ENCODE results near the gene KIAA2012. TPM values are rescaled to one million over a fixed set of nuclear protein-coding genes. Genes with fewer than 3 reads are reported as not detected.

Gene KIAA2012
- total and polyA plus RNA-seq, 2 of the 8 experiments (the other 6 are each of a cell fraction or from before 2014, with no cell fraction given) = not detected

DNA sequence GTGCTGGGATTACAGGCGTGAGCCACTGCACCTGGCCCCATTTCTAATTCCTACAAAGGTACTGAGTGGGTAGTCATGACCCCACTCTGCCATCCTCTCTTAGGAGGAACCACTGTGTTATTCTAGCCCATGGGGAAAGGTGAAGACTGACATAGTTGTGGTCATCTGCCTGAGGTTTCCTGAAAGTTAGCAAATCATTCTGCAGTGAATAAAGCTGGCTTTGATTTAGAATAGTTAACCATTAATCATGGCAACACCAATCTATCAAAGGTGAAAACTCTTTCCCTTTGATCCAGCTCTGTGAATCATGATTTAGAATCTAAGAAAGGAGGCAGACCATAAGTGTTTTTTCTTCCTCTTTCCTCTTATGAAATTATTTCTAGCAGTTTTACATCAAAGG lies 114.5 kb downstream of the KIAA2012 start (continued):
- TF ChIP-seq, protein P1, sequence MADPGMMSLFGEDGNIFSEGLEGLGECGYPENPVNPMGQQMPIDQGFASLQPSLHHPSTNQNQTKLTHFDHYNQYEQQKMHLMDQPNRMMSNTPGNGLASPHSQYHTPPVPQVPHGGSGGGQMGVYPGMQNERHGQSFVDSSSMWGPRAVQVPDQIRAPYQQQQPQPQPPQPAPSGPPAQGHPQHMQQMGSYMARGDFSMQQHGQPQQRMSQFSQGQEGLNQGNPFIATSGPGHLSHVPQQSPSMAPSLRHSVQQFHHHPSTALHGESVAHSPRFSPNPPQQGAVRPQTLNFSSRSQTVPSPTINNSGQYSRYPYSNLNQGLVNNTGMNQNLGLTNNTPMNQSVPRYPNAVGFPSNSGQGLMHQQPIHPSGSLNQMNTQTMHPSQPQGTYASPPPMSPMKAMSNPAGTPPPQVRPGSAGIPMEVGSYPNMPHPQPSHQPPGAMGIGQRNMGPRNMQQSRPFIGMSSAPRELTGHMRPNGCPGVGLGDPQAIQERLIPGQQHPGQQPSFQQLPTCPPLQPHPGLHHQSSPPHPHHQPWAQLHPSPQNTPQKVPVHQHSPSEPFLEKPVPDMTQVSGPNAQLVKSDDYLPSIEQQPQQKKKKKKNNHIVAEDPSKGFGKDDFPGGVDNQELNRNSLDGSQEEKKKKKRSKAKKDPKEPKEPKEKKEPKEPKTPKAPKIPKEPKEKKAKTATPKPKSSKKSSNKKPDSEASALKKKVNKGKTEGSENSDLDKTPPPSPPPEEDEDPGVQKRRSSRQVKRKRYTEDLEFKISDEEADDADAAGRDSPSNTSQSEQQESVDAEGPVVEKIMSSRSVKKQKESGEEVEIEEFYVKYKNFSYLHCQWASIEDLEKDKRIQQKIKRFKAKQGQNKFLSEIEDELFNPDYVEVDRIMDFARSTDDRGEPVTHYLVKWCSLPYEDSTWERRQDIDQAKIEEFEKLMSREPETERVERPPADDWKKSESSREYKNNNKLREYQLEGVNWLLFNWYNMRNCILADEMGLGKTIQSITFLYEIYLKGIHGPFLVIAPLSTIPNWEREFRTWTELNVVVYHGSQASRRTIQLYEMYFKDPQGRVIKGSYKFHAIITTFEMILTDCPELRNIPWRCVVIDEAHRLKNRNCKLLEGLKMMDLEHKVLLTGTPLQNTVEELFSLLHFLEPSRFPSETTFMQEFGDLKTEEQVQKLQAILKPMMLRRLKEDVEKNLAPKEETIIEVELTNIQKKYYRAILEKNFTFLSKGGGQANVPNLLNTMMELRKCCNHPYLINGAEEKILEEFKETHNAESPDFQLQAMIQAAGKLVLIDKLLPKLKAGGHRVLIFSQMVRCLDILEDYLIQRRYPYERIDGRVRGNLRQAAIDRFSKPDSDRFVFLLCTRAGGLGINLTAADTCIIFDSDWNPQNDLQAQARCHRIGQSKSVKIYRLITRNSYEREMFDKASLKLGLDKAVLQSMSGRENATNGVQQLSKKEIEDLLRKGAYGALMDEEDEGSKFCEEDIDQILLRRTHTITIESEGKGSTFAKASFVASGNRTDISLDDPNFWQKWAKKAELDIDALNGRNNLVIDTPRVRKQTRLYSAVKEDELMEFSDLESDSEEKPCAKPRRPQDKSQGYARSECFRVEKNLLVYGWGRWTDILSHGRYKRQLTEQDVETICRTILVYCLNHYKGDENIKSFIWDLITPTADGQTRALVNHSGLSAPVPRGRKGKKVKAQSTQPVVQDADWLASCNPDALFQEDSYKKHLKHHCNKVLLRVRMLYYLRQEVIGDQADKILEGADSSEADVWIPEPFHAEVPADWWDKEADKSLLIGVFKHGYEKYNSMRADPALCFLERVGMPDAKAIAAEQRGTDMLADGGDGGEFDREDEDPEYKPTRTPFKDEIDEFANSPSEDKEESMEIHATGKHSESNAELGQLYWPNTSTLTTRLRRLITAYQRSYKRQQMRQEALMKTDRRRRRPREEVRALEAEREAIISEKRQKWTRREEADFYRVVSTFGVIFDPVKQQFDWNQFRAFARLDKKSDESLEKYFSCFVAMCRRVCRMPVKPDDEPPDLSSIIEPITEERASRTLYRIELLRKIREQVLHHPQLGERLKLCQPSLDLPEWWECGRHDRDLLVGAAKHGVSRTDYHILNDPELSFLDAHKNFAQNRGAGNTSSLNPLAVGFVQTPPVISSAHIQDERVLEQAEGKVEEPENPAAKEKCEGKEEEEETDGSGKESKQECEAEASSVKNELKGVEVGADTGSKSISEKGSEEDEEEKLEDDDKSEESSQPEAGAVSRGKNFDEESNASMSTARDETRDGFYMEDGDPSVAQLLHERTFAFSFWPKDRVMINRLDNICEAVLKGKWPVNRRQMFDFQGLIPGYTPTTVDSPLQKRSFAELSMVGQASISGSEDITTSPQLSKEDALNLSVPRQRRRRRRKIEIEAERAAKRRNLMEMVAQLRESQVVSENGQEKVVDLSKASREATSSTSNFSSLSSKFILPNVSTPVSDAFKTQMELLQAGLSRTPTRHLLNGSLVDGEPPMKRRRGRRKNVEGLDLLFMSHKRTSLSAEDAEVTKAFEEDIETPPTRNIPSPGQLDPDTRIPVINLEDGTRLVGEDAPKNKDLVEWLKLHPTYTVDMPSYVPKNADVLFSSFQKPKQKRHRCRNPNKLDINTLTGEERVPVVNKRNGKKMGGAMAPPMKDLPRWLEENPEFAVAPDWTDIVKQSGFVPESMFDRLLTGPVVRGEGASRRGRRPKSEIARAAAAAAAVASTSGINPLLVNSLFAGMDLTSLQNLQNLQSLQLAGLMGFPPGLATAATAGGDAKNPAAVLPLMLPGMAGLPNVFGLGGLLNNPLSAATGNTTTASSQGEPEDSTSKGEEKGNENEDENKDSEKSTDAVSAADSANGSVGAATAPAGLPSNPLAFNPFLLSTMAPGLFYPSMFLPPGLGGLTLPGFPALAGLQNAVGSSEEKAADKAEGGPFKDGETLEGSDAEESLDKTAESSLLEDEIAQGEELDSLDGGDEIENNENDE (IDR thresholded peaks at IDR 0.05; ENCODE audit: insufficient replicate concordance, low read length) = no peak
- no peak for TF ChIP-seq YY1 (IDR thresholded peaks at IDR 0.05; ENCODE audit: low read depth, low read length)
- no peak for TF ChIP-seq BACH1 (IDR thresholded peaks at IDR 0.05; ENCODE audit: low read length)
- no peak for TF ChIP-seq FOSL1 (IDR thresholded peaks at IDR 0.05; ENCODE audit: insufficient read depth, low read depth, low read length)
- TF ChIP-seq, protein P2, sequence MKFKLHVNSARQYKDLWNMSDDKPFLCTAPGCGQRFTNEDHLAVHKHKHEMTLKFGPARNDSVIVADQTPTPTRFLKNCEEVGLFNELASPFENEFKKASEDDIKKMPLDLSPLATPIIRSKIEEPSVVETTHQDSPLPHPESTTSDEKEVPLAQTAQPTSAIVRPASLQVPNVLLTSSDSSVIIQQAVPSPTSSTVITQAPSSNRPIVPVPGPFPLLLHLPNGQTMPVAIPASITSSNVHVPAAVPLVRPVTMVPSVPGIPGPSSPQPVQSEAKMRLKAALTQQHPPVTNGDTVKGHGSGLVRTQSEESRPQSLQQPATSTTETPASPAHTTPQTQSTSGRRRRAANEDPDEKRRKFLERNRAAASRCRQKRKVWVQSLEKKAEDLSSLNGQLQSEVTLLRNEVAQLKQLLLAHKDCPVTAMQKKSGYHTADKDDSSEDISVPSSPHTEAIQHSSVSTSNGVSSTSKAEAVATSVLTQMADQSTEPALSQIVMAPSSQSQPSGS (IDR thresholded peaks at IDR 0.05; ENCODE audit: low read length) = no peak
- TF ChIP-seq, protein P3, sequence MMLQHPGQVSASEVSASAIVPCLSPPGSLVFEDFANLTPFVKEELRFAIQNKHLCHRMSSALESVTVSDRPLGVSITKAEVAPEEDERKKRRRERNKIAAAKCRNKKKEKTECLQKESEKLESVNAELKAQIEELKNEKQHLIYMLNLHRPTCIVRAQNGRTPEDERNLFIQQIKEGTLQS (IDR thresholded peaks at IDR 0.05; ENCODE audit: insufficient read depth, low read depth, low read length) = no peak
- no peak for TF ChIP-seq HDAC2 (IDR thresholded peaks at IDR 0.05; ENCODE audit: borderline replicate concordance in 1 of 2, low read depth in 2 of 2, low read length in 2 of 2)
- TF ChIP-seq SUZ12 (IDR thresholded peaks at IDR 0.05; ENCODE audit: low read length) = no peak
- no peak for TF ChIP-seq ZNF274 (IDR thresholded peaks at IDR 0.05; ENCODE audit: borderline replicate concordance, extremely low read depth, low read length)

All from H1 (cell line).